HG02798 (cell line): ENCODE measurements around the gene TRIM59.
"Not testable (repeated sequence)": the region's sequence is repeated elsewhere in the genome, so short reads cannot be mapped to it uniquely, and the experiment has no call there.

Experiments used
- ATAC-seq: cut with Tn5 transposase; IDR thresholded peaks from one replicate; pipeline ENCODE4 v1.9.1; 2021; ENCODE audit warnings: mild to moderate bottlenecking; ENCODE audit not compliant: unreplicated experiment, poor library complexity

The TRIM59 gene

DNA sequence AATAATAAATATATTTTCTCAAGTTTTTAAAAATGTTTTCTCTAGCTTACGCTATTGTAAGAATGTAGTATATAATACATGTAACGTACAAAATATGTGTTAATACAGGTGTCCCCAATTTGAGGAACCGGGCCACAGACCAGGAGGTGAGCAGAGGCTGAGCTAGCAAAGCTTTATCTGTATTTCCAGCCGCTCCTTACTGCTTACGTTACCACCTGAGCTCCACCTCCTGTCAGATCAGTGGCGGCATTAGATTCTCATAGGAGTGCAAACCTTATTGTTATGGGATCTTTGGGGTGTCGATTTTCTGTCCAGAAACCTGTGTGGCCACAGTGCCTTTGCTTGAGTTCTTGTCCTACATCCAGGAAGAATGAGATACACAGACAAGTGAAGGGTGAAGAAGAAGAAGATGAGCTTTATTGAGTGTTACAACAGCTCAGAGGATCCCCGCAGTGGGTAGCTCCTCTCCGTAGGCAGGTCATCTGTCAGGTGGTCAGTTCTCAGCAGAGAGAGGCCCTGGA, 9.9 kb upstream of the TRIM59 start:
- no peak for ATAC-seq

GRCh38 chr3:160458151-160458550, 8.6 kb upstream of the TRIM59 start:
- ATAC-seq, result no peak

DNA sequence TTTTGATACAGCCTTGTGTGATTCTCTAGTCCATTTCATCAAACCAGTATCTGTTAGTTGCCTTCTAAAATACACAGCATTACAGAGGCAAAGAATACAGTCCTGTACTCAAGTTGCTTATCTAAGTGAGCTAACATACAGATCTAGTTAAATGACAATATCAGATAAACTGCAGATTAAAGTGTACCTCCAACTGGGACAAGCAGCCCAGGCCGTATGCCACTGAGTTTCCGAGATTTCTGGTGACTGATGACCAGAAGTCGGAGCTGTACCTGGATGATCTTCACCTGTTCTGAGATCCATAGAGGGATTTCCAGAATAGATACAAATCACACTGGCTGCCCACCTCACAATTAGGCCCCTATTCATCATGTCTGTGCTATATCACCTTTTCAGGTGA, 6.3 kb upstream of the TRIM59 start:
- ATAC-seq, result no peak

- no peak for ATAC-seq
Measured at GRCh38 chr3:160454995-160455394, 5.4 kb upstream of the TRIM59 start.

GRCh38 chr3:160452251-160452650, 2.7 kb upstream of the TRIM59 start:
- not testable (repeated sequence) for ATAC-seq

DNA sequence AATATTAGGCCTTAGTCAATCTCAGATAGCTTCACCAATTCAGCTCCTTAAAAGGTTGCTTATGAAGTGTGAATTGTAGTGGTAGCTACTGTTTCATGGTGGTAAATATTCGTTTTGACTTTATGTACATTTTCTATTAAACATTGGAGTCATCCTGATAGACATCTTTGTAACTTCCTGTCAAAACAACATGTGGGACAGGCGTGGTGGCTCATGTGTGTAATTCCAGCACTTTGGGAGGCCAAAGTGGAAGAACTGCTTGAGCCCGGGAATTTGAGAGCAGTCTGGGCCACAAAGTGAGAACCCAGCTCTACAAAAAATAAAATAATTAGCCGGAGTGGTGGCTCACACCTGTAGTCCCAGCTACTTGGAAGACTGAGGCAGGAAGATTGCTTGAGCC, 2.0 kb upstream of the TRIM59 start:
- no peak for ATAC-seq

DNA sequence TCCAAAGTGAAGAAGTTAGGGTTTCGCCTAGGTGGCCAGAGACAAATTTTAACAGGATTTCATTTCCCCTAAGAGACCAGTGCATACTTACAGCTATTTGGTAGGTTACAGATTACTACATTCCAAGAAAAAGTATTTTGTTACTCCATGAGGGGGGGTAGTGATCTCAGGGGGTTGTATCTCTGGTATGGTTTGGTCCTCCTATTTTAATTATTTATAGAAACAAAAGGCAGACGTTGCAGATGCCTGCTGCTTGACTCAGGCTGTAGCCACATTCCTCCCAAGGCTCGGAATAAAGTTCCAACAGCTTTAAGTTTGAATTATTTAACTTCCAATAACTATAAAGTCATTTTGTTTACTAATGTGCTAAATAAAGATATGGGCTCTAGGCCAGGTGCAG, 1.3 kb upstream of the TRIM59 start:
- no peak for ATAC-seq

- ATAC-seq, result peak; percentile 38
Measured at GRCh38 chr3:160448845-160449635, 546 bp downstream of the TRIM59 start.

GRCh38 chr3:160447544-160447943, 2.0 kb downstream of the TRIM59 start:
- ATAC-seq, result no peak

GRCh38 chr3:160446522-160447056, 3.0 kb downstream of the TRIM59 start:
- ATAC-seq, result no peak

DNA sequence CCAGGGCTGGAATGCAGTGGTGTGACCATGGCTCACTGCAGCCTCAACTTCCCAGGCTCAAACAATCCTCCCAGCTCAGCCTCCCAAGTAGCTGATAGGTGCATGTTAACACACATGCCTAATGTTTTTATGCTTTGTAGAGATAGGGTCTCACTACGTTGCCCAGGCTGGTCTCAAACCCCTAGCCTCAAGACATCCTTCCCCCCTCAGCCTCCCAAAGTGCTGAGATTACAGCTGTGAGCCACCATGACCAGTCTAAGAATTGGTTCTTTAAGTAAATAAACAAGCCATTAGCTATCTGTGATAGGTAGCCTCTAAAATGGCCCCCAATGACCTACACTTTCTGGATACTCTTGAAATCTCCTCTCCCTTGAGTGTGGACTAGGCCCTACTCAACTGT, 3.7 kb downstream of the TRIM59 start:
- ATAC-seq, result no peak

DNA sequence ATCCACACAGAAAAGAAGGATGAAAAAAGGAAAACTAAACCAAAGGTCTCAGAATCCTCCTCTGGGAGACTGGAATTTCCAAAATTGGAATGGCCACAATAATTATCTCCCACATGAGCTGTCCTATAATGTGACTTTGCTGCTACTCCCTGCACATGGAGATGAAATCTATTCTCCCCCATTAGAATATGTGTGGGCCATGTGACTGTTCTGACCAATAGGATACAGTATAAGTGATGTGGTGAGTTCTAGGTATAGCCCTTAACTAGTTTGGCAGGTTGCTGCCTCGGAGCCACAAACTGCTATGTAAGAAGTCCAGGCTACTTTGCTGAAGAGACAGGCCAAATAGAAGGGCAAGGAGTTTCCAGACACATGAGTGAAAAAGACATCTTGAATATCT, 5.2 kb downstream of the TRIM59 start:
- no peak for ATAC-seq

GRCh38 chr3:160440687-160441086, 8.9 kb downstream of the TRIM59 start:
- ATAC-seq, result no peak

DNA sequence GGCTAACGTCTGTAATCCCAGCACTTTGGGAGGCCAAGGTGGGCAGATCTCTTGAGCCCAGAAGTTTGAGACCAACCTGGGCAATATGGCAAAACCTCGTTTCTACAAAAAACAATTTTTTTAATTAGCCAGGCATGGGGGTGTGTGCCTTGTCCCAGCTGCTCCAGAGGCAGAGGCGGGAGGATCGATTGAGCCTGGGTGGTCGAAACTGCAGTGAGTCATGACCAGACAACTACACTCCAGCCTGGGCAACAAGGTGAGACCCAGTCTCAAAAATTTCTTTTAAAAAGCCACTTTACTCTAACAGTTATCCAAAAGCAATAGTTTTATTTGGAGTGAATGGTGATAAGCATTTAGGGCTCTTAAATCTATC, 12.5 kb downstream of the TRIM59 start:
- no peak for ATAC-seq

GRCh38 chr3:160435747-160436146, 13.8 kb downstream of the TRIM59 start:
- no peak for ATAC-seq

DNA sequence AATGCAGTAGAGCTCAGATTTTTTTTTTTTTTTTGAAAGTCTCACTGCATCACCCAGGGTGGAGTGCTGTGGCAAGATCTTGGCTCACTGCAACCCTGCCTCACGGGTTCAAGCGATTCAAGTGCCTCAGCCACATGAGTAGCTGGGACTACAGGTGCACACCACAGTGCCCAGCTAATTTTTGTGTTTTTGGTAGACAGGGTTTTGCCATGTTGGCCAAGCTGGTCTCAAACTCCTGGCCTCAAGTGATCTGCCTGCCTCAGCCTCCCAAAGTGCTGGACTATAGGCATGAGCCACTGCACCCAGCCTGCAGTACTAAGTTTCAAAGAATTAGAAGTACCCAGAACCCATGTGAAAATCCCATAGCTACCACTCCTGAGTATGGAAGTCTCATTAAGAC, 14.5 kb downstream of the TRIM59 start:
- no peak for ATAC-seq

DNA sequence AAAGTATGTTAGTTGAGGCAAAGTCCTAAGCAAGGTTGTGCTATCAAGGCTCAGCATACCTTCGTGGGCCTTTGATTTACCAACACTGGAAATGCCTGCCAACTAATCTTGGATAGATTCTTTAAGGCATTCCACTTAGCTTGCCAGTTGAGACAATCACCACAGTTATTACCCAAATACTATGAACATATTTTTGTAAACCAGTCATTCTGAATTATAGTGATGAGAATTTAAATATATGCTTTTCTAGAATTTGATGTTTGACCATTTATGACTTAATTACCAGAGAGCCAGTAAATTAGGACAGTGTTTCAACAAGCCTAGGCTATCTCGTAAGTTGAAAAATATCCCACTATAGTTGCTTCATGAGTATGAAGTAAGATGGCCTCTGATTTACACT, 15.5 kb downstream of the TRIM59 start:
- ATAC-seq, result no peak

DNA sequence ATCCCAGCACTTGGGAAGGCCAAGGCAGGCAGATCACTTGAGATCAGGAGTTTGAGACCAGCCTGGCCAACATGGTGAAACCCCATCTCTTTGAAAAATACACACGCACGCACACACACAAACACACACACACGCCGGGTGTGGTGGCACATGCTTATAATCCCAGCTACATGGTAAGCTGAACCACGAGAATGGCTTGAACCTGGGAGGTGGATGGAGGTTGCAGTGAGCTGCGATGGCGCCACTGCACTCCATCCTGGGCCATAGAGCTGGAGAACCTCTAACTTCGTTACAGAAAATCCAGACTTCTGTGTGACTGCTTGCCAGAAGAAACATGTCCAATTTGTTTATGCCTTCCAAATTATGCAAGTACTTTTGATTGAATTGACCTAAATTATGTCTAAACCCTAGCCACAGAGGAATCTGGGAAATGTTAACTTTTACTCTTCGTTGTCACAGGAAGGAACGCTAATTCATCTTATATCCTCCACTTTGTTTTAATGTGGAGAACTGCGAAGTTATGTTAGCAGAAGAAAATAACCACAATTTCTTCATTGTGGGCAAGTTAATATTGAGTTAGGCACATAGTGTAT, 21.7 kb downstream of the TRIM59 start:
- no peak for ATAC-seq

- no peak for ATAC-seq
Measured at GRCh38 chr3:160417311-160417710, 32.3 kb downstream of the TRIM59 start.

DNA sequence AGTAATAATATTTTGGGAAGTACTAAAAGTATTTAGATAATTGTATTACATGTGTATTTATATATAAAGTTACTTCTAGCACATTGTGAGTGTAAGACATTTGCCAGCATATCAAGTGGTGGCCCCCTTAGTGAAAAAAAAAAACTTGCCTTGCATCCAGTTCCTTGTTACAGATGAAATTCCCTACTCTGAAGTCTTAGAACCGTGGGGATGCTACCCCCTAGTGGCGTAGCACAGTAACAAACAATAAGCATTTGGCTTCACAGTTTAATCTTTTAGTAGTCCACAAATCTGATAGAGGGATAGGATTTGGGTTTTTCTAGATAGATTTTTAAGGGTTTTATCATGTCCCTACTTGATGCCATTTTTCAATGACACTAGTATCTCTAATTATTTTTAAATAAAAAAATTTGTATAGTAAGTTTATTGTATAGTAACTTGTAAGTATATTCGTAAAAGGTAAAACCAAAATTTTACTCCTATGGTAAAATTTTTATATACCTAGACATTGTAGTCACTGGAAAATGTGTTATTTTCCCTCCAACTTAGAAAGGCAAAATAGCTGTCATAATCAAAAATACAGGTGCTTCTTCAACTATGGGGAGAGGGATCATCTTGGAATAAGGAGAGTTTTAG, 35.9 kb downstream of the TRIM59 start:
- ATAC-seq, result peak; percentile 84

DNA sequence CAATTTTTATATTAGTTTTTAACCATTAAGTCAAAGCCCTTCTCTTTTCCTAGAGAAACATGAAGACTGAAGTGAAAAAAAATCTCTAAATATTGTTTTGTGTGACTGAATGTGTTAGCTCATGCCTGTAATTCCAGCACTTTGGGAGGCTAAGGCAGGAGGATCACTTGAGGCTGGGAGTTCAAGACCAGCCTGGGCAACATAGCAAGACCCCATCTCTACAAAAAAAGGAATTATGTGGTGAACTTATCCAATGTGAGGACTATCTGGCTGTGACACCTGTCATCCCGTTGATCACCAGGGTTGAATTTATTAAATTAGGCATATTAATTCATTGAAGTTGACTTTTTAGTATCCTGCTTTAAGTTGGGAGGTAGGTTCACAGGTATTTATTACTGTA, 37.1 kb downstream of the TRIM59 start:
- no peak for ATAC-seq
